HUES64 (cell line): ENCODE results near the gene LPAR2.

Experiments
- H3K27ac ChIP-seq: 2 replicates; pipeline ENCODE4 v1.7.0; 2013; ENCODE audit warnings: low read depth, low read length, inconsistent platforms
- H3K27me3 ChIP-seq: 2 replicates; pipeline ENCODE4 v1.6.1; 2013; ENCODE audit warnings: mild to moderate bottlenecking, low read length; ENCODE audit not compliant: insufficient read depth
- H3K36me3 ChIP-seq: 2 replicates; pipeline ENCODE4 v1.6.1; 2013; ENCODE audit warnings: mild to moderate bottlenecking, low read length; ENCODE audit not compliant: insufficient read depth
- H3K4me1 ChIP-seq: 2 replicates; pipeline ENCODE4 v1.6.1; 2013; ENCODE audit warnings: mild to moderate bottlenecking, low read length, moderate library complexity; ENCODE audit not compliant: insufficient read depth
- H3K4me3 ChIP-seq: 2 replicates; pipeline ENCODE4 v1.5.1; 2013; ENCODE audit warnings: mild to moderate bottlenecking, low read length, moderate library complexity
- H3K9ac ChIP-seq: 2 replicates; pipeline ENCODE4 v1.6.1; 2013; ENCODE audit warnings: mild to moderate bottlenecking, low read depth, low read length
- H3K9me3 ChIP-seq: 2 replicates; pipeline ENCODE4 v1.6.1; 2013; ENCODE audit warnings: low read depth, low read length; ENCODE audit not compliant: insufficient read depth
- WGBS: fragments of 150-250, 120-280 bp; methylation state at CpG from one replicate; pipeline ENCODE4 v1.1.7; 2013; ENCODE audit warnings: missing lambda C conversion rate; 5-methylcytosine and 5-hydroxymethylcytosine counted together

Gene LPAR2

DNA sequence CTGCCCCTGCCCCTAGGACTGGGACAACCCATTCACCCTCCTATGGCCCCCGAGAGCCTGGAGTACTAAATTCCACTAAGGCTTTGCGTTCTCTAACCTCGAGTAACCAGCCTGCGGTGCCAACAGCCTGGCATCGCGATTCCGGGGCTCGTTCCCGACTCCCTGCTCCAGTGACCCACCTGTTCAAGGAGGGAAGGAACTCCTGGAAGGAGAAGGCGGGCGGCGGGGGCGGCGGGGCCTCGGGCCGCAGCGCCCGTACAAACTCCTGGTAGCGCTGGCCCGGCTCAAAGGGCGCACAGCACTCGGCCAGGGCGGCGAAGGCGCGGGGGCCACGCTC lies 9.1 kb upstream of the LPAR2 start:
- Histone ChIP-seq H3K9me3 (no peaks in the 10 kb centered on the region), H3K36me3 (peaks cover 35% of the 10 kb centered on the region), H3K4me1 (no peaks in the 10 kb centered on the region), H3K9ac (no peak overlapping the region), H3K27ac (no peak overlapping the region), H3K4me3 (no peak overlapping the region), H3K27me3 (no peaks in the 10 kb centered on the region)
- WGBS = 90% methylated on average over 27 of the region's 27 CpGs

- H3K36me3 ChIP-seq = peaks cover 35% of the 10 kb centered on the region
- no peak overlapping the region for H3K4me3 ChIP-seq
- WGBS = 93% methylated on average over 9 of the region's 9 CpGs
These were observed 8.7 kb upstream of the LPAR2 start for GRCh38 chr19:19636573-19637185.

GRCh38 chr19:19635313-19635702 lies 7.3 kb upstream of the LPAR2 start:
- no peaks in the 10 kb centered on the region for H3K9me3 ChIP-seq
- no peak overlapping the region for H3K27ac ChIP-seq
- H3K4me1 ChIP-seq = no peaks in the 10 kb centered on the region
- WGBS = 93% methylated on average over 14 of the region's 14 CpGs
- no peak overlapping the region for H3K4me3 ChIP-seq
- H3K27me3 ChIP-seq = no peaks in the 10 kb centered on the region
- peaks cover 35% of the 10 kb centered on the region for H3K36me3 ChIP-seq
- no peak overlapping the region for H3K9ac ChIP-seq

More at GRCh38 chr19:19636573-19637185, 8.7 kb upstream of the LPAR2 start:
- no peaks in the 10 kb centered on the region for H3K9me3 ChIP-seq
- H3K9ac ChIP-seq = no peak overlapping the region
- H3K27ac ChIP-seq = no peak overlapping the region
- no peaks in the 10 kb centered on the region for H3K27me3 ChIP-seq
- H3K4me1 ChIP-seq = no peaks in the 10 kb centered on the region

- WGBS = 95% methylated on average over 36 of the region's 36 CpGs
- no peak overlapping the region for H3K9ac ChIP-seq
- no peak overlapping the region for H3K4me3 ChIP-seq
- peaks cover 35% of the 10 kb centered on the region for H3K36me3 ChIP-seq
- no peaks in the 10 kb centered on the region for H3K27me3 ChIP-seq
- no peak overlapping the region for H3K27ac ChIP-seq
- no peaks in the 10 kb centered on the region for H3K9me3 ChIP-seq
- H3K4me1 ChIP-seq = no peaks in the 10 kb centered on the region
These were observed 6.7 kb upstream of the LPAR2 start for GRCh38 chr19:19634516-19635312.

- Histone ChIP-seq H3K36me3 (peaks cover 35% of the 10 kb centered on the region), H3K27ac (no peak overlapping the region), H3K9ac (no peak overlapping the region), H3K4me1 (no peaks in the 10 kb centered on the region), H3K4me3 (no peak overlapping the region), H3K27me3 (no peaks in the 10 kb centered on the region), H3K9me3 (no peaks in the 10 kb centered on the region)
- WGBS = 94% methylated on average over 22 of the region's 22 CpGs
These were observed 5.9 kb upstream of the LPAR2 start for GRCh38 chr19:19633711-19634515.

- H3K36me3 ChIP-seq = peaks cover 35% of the 10 kb centered on the region
- no peak overlapping the region for H3K27ac ChIP-seq
- H3K27me3 ChIP-seq = no peaks in the 10 kb centered on the region
- no peaks in the 10 kb centered on the region for H3K4me1 ChIP-seq
- 86% methylated on average over 5 of the region's 5 CpGs for WGBS
- no peak overlapping the region for H3K9ac ChIP-seq
- H3K9me3 ChIP-seq = no peaks in the 10 kb centered on the region
- no peak overlapping the region for H3K4me3 ChIP-seq
These were observed 4.6 kb upstream of the LPAR2 start for GRCh38 chr19:19632661-19633060.

DNA sequence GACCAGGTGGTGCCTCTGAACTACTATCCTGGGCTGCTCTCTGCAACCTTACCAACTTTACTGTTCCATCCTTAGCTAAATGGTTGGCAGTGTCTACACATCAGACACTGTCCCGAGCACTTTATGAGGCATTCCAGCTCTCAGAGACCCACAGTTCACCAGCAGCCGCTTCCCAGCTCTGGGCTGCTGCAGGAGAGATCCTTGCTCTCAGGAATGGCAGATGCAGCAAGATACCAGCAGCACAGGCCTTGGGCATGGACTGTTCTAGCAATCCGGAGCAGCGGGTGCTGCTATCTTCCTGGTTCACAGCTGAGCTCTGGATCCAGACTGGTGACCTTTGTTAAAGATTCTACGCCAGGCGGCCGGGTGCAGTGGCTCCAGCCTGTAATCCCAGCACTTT lies 3.3 kb upstream of the LPAR2 start:
- Histone ChIP-seq H3K9ac (no peak overlapping the region), H3K27ac (no peak overlapping the region), H3K27me3 (no peaks in the 10 kb centered on the region), H3K4me1 (no peaks in the 10 kb centered on the region), H3K36me3 (peaks cover 35% of the 10 kb centered on the region), H3K4me3 (no peak overlapping the region), H3K9me3 (no peaks in the 10 kb centered on the region)
- 93% methylated on average over 7 of the region's 7 CpGs for whole genome bisulfite sequencing

GRCh38 chr19:19630426-19630825 lies 2.4 kb upstream of the LPAR2 start:
- Histone ChIP-seq H3K4me1 (peaks cover 3% of the 10 kb centered on the region; the same call in 1 of the 2 replicates), H3K9me3 (no peaks in the 10 kb centered on the region), H3K9ac (no peak overlapping the region), H3K27ac (no peak overlapping the region), H3K27me3 (no peaks in the 10 kb centered on the region), H3K4me3 (no peak overlapping the region), H3K36me3 (peaks cover 35% of the 10 kb centered on the region)
- 88% methylated on average over 2 of the region's 2 CpGs for WGBS

GRCh38 chr19:19630062-19630414 lies 2.0 kb upstream of the LPAR2 start:
- H3K9me3 ChIP-seq = no peaks in the 10 kb centered on the region
- peaks cover 3% of the 10 kb centered on the region; the same call in 1 of the 2 replicates for H3K4me1 ChIP-seq
- H3K27ac ChIP-seq = no peak overlapping the region
- no peak overlapping the region for H3K9ac ChIP-seq
- 93% methylated on average over 11 of the region's 11 CpGs for WGBS
- peaks cover 34% of the 10 kb centered on the region for H3K36me3 ChIP-seq
- H3K4me3 ChIP-seq = no peak overlapping the region
- no peaks in the 10 kb centered on the region for H3K27me3 ChIP-seq

DNA sequence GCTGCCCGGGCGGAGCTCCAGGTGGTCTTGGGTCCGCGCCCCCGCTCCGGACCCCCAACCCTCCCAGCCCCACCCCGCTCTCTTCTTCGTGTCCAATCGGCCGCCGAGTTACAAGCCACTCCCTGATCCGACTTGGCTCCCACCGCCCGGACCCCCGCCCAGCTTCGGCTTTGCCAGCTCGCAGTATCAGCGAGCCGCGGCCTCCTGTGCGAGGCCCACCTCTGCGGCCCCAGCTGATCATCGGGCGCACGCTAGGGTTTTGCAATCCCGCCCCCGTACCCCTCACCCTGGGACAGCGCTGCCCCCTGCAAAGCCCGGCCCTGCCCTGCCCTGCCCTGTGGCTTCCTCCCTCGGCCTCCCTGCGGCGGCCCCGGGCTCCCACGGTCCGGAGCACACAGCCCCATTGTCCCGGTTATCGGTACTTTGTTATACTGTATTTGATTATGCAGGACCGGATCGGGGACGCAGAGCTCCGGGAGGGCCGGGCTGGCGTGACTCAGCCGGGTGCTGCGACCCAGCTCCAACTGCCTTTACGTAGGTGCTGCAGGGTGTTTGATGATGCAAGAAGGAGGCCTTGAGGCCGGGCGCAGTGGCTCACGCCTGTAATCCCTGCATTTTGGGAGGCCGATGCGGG lies 598 bp upstream of the LPAR2 start:
- no peaks in the 10 kb centered on the region for H3K9me3 ChIP-seq
- H3K4me3 ChIP-seq = peak overlapping the region; percentile 68
- peaks cover 3% of the 10 kb centered on the region; the same call in 1 of the 2 replicates for H3K4me1 ChIP-seq
- peak overlapping the region; percentile 81 for H3K9ac ChIP-seq
- WGBS = 6% methylated on average over 51 of the region's 51 CpGs
- peaks cover 35% of the 10 kb centered on the region for H3K36me3 ChIP-seq
- peak overlapping the region; percentile 89 for H3K27ac ChIP-seq
- no peaks in the 10 kb centered on the region for H3K27me3 ChIP-seq
